Sciatic nerve (tissue), 2 donors: Measurements from ENCODE around the gene EGF. TPM values are rescaled to one million over a fixed set of nuclear protein-coding genes. Genes with fewer than 3 reads are reported as not detected.
"Not testable (repeated sequence)": the region's sequence is repeated elsewhere in the genome, so short reads cannot be mapped to it uniquely, and the experiment has no call there.

Experiments used
- ATAC-seq: fragments of 200-7000 bp; cut with Tn5 transposase; one replicate; pipeline ENCODE4 v1.9.1; 2020; ENCODE audit warnings: mild to moderate bottlenecking, moderate library complexity
- DNase-seq: peaks from one replicate; pipeline ENCODE4 v3.0.0-alpha.2; 2020; ENCODE audit warnings: low spot score
- intact Hi-C: fragments of 100-400 bp; cut with DNase I; formaldehyde crosslinking; loops from one replicate; pipeline ENCODE4 v1.14.2; 2022
- total RNA-seq: library from RNA; stranded (reverse); fragmentation: NEBNext Ultra II Directional; extraction: Animal tissue kit (Norgen Biotek cat#: 25700); gene quantifications from one replicate; pipeline ENCODE4 v1.2.1, GENCODE V29; 2021
- donor health status: DM: no; HTN: no; CAD: no.
- donor health status: DM: no; HTN: no; CAD: no.

The EGF gene
- total RNA-seq, 1 donor from 2014 or later: 0.85 TPM

DNA sequence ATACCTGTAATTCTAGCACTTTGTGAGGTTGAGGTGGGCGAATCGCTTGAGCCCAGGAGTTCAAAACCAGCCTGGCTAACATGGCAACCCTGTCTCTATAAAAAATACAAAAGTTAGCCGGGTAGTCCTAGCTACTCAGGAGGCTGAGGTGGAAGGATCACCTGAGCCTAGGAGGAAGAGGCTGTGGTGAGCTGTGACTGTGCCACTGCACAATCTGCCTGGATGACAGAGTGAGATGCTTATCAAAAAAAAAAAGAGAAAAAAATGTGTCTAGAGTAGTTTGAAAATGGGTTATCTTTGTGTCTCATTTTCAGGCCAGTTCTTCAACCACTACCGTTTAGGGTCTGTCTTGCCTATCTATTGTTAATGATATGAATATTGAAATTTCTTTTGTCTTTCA, 98.1 kb downstream of the EGF start:
- intact Hi-C loops: no loop called here
- DNase-seq: no peak
- no peak for ATAC-seq

GRCh38 chr4:110012917-110013316, 100.2 kb downstream of the EGF start:
- intact Hi-C loops: no loop called here
- DNase-seq (no peak), ATAC-seq (no peak)

DNA sequence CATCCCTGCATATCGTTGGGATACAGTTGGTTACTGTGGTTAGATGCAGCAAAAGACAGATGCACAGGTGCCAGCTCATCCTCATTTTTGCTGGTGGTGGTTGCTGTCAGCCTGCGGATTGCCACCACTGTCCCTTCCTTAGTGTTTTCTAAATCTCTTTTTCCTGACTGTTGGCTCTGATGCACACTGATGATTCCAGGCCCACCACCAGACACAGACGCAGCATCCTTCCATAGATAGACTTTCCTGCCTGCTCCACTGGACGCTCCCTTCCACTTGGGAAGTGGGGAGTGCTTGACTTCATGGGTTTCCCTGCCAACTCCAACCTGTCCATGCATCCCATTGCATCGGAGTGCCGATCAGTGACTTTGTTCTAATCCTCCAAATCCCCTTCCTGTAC, 101.5 kb downstream of the EGF start:
- ATAC-seq (no peak), DNase-seq (no peak)
- intact Hi-C loops: no loop called here

- no peak for ATAC-seq
- DNase-seq: no peak
- intact Hi-C loops: no loop called here
These were observed 106.5 kb downstream of the EGF start for GRCh38 chr4:110019153-110019552.

- no peak for DNase-seq
- intact Hi-C loops: no loop called here
- ATAC-seq: no peak
These were observed 107.5 kb downstream of the EGF start for GRCh38 chr4:110020139-110020538.

- no peak for DNase-seq
- ATAC-seq: no peak
- intact Hi-C loops: no loop called here
These were observed 108.2 kb downstream of the EGF start for GRCh38 chr4:110020646-110021443.

GRCh38 chr4:110022457-110022856, 109.8 kb downstream of the EGF start:
- ATAC-seq: no peak
- intact Hi-C loops: no loop called here
- no peak for DNase-seq

- DNase-seq (no peak), ATAC-seq (no peak)
- intact Hi-C loops: no loop called here
These were observed 112.4 kb downstream of the EGF start for GRCh38 chr4:110025056-110025455.

DNA sequence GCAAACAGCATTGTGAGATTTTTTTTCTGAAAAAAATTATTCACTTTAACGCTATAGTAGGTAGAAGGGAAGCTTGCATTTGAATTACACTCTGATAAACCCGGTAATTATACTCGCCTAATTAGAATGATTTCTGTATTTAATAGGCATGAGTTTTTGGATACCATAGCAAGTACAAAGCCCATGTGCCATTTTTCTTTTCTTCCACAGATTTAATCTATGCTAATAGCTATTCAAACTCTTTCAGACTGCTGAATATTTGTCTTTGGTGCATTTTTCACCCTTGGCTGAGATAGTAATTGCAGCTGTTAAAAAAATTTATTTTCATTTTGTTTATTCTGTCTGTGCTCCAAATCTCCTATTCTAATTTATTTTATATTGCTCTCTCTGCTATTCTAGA, 113.0 kb downstream of the EGF start:
- ATAC-seq (no peak), DNase-seq (no peak)
- intact Hi-C loops: no loop called here

DNA sequence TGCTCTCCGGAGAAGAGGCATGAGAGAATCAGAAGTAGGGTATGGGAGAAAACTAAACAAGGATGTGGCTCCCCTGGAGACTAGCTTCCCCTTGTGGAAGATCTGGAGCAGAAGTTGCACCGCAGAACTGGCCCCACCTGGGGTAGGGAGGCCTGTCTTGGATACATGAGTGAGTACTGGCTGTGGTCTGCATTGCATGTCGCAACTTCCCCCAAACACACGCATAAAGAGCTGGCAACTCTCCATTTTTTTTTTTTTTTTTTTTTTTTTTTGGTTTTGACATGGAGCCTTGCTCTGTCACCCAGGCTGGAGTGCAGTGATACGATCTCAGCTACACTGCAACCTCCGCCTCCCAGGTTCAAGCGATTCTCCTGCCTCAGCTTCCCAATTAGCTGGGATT, 119.9 kb downstream of the EGF start:
- ATAC-seq: peak; percentile 79
- intact Hi-C loops: no loop called here
- DNase-seq: no peak

DNA sequence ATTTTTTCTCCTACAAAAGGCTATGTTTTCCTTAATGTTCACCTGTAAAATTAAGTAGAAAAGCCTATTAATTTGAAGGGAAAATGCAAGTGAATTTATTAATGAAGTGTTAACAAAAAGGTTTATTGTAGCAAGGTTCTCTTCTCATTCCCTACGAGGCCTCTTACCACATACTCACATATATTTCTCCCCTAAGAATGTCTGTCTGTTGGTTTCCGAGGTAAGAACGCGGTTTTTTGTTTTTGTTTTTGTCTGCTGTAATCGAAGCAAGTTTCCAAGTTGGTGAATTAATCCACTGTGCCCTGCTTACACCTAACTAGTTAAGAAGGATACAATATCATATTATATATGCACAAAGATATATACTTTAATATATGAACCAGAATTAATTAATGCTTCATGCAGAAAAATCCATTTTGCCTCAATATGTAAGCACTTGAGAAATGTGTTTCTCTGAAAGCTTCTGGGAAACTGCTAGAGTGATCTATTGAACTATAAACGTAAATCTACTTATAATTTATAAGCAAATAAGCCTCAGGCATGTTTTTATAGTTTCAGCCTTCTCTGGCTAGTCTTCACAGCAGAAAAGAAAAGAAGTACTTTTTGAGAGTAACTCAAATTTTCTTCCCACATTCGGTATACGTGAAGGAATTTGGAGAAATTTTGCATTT, 120.8 kb downstream of the EGF start:
- DNase-seq: no peak
- no peak for ATAC-seq

GRCh38 chr4:110034026-110034393, 121.3 kb downstream of the EGF start:
- no peak for DNase-seq

More for the DNA sequence above, 120.8 kb downstream of the EGF start:
- intact Hi-C loops: no loop called here

DNA sequence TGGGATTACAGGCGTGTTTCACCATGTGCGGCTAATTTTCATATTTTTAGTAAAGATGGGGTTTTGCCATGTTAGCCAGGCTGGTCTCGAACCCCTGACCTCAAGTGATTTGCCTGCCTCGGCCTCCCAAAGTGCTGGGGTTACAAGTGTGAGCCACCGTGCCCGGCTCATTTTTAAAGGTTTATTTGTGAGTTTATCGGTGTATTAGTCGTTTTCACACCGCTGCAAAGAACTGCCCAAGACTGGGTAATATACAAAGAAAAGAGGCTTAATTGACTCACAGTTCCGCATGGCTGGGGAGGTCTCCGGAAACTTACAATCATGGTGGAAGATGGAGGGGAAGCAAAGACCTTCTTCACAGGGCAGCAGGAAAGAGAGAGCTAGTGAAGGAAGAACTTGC, 126.5 kb downstream of the EGF start:
- DNase-seq, ATAC-seq, intact Hi-C loops: not testable (repeated sequence)

More at GRCh38 chr4:110034026-110034393, 121.3 kb downstream of the EGF start:
- ATAC-seq: no peak
- intact Hi-C loops: no loop called here

DNA sequence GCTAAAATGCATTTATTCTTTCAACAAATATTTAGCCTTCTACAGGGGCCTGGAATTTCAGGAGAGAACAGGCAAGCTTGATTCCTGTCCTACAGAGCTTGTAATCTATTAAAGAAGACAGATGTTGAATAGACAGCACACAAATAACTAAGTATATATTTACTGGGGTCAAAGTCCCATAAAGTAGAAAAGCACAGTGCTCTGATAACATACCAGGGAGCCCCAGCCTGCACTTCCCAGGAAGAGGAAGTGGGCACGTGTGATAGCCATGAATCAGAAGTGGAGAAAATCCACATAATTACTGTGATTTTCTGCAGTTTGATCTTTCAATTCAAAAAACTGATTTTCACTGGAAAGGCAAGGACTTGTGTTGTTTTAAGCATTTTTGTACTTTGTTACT, 129.1 kb downstream of the EGF start:
- intact Hi-C loops: no loop called here
- ATAC-seq (no peak), DNase-seq (no peak)

GRCh38 chr4:110042545-110043517, 130.1 kb downstream of the EGF start:
- ATAC-seq: no peak
- DNase-seq: no peak
- intact Hi-C loops: no loop called here

DNA sequence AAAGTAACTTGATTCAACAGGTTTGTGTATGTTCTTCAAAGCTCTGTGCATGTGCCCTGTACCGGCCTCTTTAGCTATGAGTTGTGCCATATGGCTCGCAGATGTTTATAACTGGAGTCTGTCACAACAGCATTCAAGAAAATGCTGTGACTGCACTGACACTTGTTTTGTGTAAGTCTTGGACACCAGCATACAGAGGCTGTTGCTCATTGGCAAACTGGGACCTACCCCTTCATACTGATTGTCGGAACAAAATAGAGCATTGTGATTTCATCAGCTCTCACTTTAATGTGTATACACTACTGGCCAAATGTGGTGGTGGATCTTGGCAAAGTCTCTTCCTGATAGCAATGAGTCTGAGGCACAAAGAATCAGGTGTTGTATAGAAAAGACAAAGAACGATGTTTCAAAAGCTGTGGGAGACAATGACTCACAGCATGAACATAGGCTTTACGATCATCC, 133.9 kb downstream of the EGF start:
- DNase-seq: no peak
- intact Hi-C loops: no loop called here
- peak; percentile 27 for ATAC-seq

DNA sequence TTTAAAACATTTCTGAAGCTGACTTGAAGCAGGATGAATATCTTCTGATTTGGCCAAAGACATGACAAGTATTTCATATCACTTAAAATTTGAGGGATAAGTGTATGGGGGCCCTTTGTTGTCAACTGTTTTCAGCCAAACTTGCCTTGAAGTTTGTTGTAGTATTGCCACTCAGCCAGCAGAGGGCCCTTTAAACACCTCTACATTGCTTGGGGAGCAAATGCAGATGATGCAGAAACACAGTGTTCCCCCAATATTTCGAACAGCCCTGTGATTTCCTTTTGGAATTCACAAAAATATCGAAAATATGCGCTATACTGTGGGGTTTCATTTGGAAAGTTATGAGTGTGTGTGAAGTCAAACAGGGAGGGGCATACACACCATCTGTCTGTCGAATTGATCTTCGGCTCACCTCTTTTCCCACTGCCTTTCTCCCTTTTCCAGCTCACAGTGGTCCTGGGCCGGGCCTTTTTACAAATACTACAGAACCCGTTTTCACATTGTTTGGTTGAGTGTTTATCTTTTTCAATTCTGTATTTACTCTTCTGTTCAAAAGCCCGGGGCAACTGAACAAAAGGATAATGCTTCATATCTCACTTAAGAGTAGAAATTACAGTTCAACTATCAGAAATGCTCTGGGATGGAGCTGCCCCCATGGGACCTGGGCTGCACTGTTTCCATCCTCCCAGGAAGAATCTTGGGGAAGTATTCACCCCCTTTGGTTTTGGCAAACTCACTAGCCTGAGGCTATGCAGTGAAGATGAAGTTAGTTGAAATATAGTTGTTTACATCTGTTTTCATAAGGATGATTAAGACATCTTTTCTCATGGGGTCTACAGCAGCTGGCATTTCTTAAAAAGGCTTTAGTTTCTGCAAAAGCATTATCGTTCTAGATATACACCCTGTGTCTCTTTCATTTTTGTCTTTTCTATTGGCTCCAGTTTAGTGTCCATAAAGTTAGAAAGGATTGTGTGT, 137.6 kb downstream of the EGF start:
- intact Hi-C loops: no loop called here
- no peak for DNase-seq
- ATAC-seq: peak; percentile 55

GRCh38 chr4:110055158-110055768, 142.6 kb downstream of the EGF start:
- intact Hi-C loops: no loop called here
- no peak for DNase-seq
- ATAC-seq: no peak
